ENCODE results near the gene ELP4.

ELP4 gene

DNA sequence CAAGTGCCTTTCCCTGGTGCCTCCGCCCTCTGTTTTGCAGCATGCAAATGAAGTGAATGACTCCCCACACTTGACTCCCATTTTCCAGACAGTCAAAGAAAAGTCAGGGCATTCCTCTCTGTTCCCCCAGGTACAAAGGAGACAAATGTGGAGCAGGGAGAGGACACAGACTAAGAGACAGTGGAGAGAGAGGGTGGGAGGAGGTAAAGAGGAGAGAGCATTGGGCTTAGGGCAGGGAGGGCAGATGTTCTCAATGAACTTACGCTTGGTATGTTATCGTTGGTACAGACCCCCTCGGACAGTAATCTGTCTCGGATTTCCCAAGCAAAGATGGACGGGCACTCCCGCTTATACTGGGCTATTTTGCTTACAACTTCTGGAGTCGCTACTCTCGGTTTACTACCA, 291.7 kb downstream of the ELP4 start:
- H3K27ac ChIP-seq, result no peak overlapping the region
- H3K9me3 ChIP-seq, result no peaks in the 10 kb centered on the region
- peaks cover 100% of the 10 kb centered on the region for H3K27me3 ChIP-seq
- H3K4me3 ChIP-seq (ENCODE audit: low read depth in 1 of 2, low read length in 1 of 2), result no peak overlapping the region
- TF ChIP-seq, protein P1, sequence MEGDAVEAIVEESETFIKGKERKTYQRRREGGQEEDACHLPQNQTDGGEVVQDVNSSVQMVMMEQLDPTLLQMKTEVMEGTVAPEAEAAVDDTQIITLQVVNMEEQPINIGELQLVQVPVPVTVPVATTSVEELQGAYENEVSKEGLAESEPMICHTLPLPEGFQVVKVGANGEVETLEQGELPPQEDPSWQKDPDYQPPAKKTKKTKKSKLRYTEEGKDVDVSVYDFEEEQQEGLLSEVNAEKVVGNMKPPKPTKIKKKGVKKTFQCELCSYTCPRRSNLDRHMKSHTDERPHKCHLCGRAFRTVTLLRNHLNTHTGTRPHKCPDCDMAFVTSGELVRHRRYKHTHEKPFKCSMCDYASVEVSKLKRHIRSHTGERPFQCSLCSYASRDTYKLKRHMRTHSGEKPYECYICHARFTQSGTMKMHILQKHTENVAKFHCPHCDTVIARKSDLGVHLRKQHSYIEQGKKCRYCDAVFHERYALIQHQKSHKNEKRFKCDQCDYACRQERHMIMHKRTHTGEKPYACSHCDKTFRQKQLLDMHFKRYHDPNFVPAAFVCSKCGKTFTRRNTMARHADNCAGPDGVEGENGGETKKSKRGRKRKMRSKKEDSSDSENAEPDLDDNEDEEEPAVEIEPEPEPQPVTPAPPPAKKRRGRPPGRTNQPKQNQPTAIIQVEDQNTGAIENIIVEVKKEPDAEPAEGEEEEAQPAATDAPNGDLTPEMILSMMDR (IDR thresholded peaks at IDR 0.05), result no peak
- H3K36me3 ChIP-seq, result no peaks in the 10 kb centered on the region
- H3K4me1 ChIP-seq (ENCODE audit: control insufficient read depth in 1 of 2, insufficient read depth in 1 of 2, low read depth in 1 of 2, low read length in 1 of 2), result peaks cover 10 to 15% of the 10 kb centered on the region in 2 experiments

DNA sequence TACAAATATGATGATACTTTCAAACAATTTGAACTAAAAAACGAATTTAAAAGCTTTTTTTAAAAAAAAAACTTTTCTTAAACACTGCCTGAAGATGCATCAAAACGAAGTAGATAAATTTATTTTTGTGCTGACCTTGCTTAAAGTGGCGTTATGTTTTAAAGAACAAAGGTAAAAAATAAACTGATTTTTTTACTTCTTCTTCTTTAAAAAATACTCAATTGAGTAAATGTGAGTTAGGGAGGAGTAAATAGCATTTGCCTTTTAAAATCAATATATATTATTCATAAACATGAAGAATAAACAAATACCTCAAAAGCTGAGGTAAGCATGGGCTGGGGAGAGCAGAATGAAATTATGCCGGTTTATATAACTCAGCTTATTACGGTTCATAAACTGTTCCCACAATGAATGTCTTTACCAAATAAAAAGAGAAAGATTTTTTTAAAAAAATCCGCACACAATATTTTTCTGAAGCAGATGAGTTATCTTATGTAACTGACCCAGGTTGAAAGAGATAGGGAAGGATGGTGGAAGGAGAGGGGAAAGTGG, 292.5 kb downstream of the ELP4 start:
- Histone ChIP-seq H3K27ac (no peak overlapping the region), H3K27me3 (peaks cover 100% of the 10 kb centered on the region), H3K4me1 (ENCODE audit: control insufficient read depth in 1 of 2, insufficient read depth in 1 of 2, low read depth in 1 of 2, low read length in 1 of 2) (peaks cover 10 to 15% of the 10 kb centered on the region in 2 experiments), H3K36me3 (no peaks in the 10 kb centered on the region), H3K9me3 (no peaks in the 10 kb centered on the region), H3K4me3 (ENCODE audit: low read depth in 1 of 2, low read length in 1 of 2) (no peak overlapping the region)
- TF ChIP-seq, protein P1 (IDR thresholded peaks at IDR 0.05), result no peak

DNA sequence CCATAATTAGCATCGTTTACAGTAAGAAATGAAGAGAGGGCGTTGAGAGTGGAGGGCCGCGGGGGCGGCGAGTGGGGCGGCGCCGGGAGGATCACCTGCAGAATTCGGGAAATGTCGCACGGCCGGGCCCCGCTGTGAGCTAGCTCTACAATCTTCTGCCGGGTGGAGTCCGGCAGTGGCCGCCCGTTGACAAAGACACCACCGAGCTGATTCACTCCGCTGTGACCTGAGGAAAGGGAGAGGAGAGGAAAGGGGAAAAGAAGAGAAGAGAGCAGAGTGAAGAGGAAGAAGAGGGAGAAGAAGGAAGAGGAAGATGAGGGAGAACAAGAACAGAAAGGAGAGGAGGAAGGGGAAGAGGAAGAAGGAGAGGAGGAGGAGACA, 293.0 kb downstream of the ELP4 start:
- Histone ChIP-seq H3K9me3 (no peaks in the 10 kb centered on the region), H3K4me3 (ENCODE audit: low read depth in 1 of 2, low read length in 1 of 2) (no peak overlapping the region), H3K36me3 (no peaks in the 10 kb centered on the region), H3K4me1 (ENCODE audit: control insufficient read depth in 1 of 2, insufficient read depth in 1 of 2, low read depth in 1 of 2, low read length in 1 of 2) (peaks cover 10 to 15% of the 10 kb centered on the region in 2 experiments), H3K27me3 (peaks cover 100% of the 10 kb centered on the region), H3K27ac (no peak overlapping the region)
- TF ChIP-seq, protein P1 (IDR thresholded peaks at IDR 0.05), result no peak

DNA sequence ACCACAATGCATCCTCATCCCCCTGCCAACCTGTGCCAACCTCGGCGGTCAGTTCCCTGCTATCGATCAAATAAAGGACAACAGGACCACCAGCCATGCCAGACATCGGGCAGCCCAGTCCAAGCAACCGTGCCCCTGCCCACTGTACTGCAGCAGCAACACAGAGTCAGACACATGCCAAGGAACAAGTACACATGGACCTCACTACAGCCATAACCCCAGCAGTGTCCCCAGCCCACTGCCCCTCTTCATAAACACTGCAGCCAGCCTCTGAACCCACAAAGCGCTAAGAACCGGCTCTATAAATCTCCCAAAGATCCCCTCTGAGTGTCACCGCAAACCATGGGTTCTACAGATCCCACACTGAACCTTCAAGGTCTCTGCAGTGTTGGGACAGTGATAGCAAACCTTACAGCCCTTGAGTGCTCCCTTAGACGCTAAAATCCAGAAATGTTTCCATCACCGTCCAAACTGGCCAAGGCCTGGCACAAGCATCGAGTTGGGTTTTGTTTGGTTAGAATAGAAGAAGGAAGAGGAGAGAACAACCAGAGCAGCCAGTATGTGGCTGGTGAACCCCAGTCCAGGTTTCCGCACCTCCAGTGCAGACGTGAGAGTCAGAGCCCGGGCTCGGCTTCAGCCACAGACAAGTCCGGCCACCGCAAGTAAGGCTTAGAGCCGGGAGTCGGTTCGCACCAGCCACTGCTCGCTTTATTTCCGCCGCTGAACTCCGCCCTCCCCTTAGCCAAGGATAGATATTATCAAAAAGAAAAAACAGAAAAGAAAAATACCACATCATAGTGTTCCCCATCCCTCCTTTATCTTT, 293.6 kb downstream of the ELP4 start:
- no peaks in the 10 kb centered on the region for H3K9me3 ChIP-seq
- no peak overlapping the region for H3K4me3 ChIP-seq (ENCODE audit: low read depth in 1 of 2, low read length in 1 of 2)
- peaks cover 100% of the 10 kb centered on the region for H3K27me3 ChIP-seq
- TF ChIP-seq, protein P1 (IDR thresholded peaks at IDR 0.05), result no peak
- no peaks in the 10 kb centered on the region for H3K36me3 ChIP-seq
- H3K4me1 ChIP-seq (ENCODE audit: control insufficient read depth in 1 of 2, insufficient read depth in 1 of 2, low read depth in 1 of 2, low read length in 1 of 2), result peaks cover 10 to 15% of the 10 kb centered on the region in 2 experiments
- no peak overlapping the region for H3K27ac ChIP-seq

DNA sequence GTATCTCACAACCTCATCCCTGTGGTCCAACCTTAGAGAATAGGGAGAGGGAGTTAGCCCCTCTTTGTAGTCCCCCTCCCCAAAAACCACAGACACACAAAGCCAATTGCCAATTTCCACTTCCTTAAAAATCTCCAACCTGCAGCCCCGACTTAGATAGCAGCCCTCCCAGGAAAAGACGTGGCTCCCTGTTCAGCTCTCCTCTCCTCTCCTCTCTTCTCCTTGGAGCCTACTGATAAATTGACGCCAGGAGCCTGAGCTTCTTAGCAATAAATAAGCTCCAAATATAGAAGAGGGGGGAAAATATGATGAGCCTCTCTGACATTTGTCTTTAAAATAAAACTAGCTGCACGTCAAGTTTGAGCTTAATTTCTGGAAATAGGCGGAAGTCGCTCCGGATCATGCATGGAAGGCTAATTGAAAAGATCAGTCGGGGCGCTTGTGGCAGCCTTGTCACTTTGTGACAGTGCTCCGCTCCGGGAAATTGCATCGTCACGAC, 294.3 kb downstream of the ELP4 start:
- Histone ChIP-seq H3K36me3 (no peaks in the 10 kb centered on the region), H3K27ac (no peak overlapping the region), H3K9me3 (no peaks in the 10 kb centered on the region), H3K4me1 (ENCODE audit: control insufficient read depth in 1 of 2, insufficient read depth in 1 of 2, low read depth in 1 of 2, low read length in 1 of 2) (peaks cover 10 to 15% of the 10 kb centered on the region in 2 experiments), H3K4me3 (ENCODE audit: low read depth in 1 of 2, low read length in 1 of 2) (no peak overlapping the region), H3K27me3 (peaks cover 100% of the 10 kb centered on the region)
- TF ChIP-seq, protein P1 (IDR thresholded peaks at IDR 0.05), result no peak

All from neutrophil (primary cell).